ENCODE results near the gene EML5. TPM values are rescaled to one million over a fixed set of nuclear protein-coding genes. Genes with fewer than 3 reads are reported as not detected.

Gene EML5
- total and polyA plus RNA-seq, 7 donors = under 0.01 to 6.1 (median 2.5) TPM

- H3K4me1 ChIP-seq = peaks cover 0 to 32% (median 22%) of the 10 kb centered on the region in 4 donors
- peak within 1 kb of the TSS; percentile 81 to 94 (median 85) for H3K4me3 ChIP-seq
- H3K9me3 ChIP-seq = no peaks in the 10 kb centered on the region
- TF ChIP-seq, protein P1, sequence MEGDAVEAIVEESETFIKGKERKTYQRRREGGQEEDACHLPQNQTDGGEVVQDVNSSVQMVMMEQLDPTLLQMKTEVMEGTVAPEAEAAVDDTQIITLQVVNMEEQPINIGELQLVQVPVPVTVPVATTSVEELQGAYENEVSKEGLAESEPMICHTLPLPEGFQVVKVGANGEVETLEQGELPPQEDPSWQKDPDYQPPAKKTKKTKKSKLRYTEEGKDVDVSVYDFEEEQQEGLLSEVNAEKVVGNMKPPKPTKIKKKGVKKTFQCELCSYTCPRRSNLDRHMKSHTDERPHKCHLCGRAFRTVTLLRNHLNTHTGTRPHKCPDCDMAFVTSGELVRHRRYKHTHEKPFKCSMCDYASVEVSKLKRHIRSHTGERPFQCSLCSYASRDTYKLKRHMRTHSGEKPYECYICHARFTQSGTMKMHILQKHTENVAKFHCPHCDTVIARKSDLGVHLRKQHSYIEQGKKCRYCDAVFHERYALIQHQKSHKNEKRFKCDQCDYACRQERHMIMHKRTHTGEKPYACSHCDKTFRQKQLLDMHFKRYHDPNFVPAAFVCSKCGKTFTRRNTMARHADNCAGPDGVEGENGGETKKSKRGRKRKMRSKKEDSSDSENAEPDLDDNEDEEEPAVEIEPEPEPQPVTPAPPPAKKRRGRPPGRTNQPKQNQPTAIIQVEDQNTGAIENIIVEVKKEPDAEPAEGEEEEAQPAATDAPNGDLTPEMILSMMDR (IDR thresholded peaks at IDR 0.05) = no peak
- peak; percentile 71 to 76 for TF ChIP-seq POLR2A (IDR thresholded peaks at IDR 0.05)
- TF ChIP-seq EP300 (IDR thresholded peaks at IDR 0.05) = no peak
- TF ChIP-seq POLR2AphosphoS5 (IDR thresholded peaks at IDR 0.05) = peak; percentile 80 to 95 (median 88)
- H3K27ac ChIP-seq = peak within 1 kb of the TSS; percentile 86 to 97 (median 95)
- H3K27me3 ChIP-seq = no peaks in the 10 kb centered on the region
- intact Hi-C loops (cut with DNase I) = loop anchor here (2.0 to 10.0 kb wide), 2 partner anchors 70 to 1392 kb away; partner anchors contain the start of genes EFCAB11 and TDP1
- H3K36me3 ChIP-seq = peaks cover 0 to 12% (median 1%) of the 10 kb centered on the region in 4 donors
- DNase-seq = peak; percentile 90
- WGBS, 2 donors = 0 to 1% methylated on average over 99 of the region's 99 CpGs
Measured at GRCh38 chr14:88562831-88563686, 229.7 kb downstream of the EML5 start, which contains the start of gene ZC3H14. Gene ZC3H14, plus strand, starts transcription at chr14:88563037. Its CDS starts 97 bp downstream, at chr14:88563134.

DNA sequence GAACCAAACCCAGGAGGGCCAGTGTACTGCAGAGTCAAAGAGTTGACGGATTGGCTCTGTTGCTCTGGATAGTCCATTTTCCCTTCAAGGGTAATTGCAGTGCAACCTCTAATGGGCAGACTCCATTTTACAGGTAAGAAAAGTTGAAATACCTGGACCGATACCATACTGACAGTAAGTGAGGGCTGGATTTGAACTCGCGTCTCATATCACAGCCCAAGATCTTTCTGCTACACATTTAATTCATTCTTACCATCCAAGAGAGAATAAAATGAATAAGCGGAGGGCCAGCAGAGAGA is 230.3 kb downstream of the EML5 start:
- intact Hi-C loops (cut with DNase I) = loop anchor here (2.0 to 10.0 kb wide), 2 partner anchors 70 to 1392 kb away; partner anchors contain the start of genes EFCAB11 and TDP1
- Histone ChIP-seq H3K4me1 (peaks cover 0 to 32% (median 22%) of the 10 kb centered on the region in 4 donors), H3K36me3 (peaks cover 0 to 6% (median 0%) of the 10 kb centered on the region in 4 donors), H3K27me3 (no peaks in the 10 kb centered on the region), H3K4me3 (peak overlapping the region; percentile 81 to 94 (median 85)), H3K9me3 (no peaks in the 10 kb centered on the region), H3K27ac (peak overlapping the region; percentile 86 to 97 (median 95))
- TF ChIP-seq EP300 (IDR thresholded peaks at IDR 0.05) = no peak
- TF ChIP-seq, protein P1 (IDR thresholded peaks at IDR 0.05) = no peak
- TF ChIP-seq POLR2A (IDR thresholded peaks at IDR 0.05) = no peak
- no peak for TF ChIP-seq POLR2AphosphoS5 (IDR thresholded peaks at IDR 0.05)
- DNase-seq = no peak
- WGBS, 2 donors = 20 to 29% methylated on average over 5 of the region's 5 CpGs

Small RNA genes lying within 50 kb of the gene (small RNA-seq; reads per million reads assigned to genes)
- gene RF00019 (0 reads per million in 3 donors), gene RNU4-92P (0 reads per million in 3 donors)

Other genes starting within 250 kb of the EML5 start
- gene PTPN21, start 237.9 kb downstream of the EML5 start, total RNA-seq = 10 to 100 TPM; 13.7 to 29.1 (median 17.5) TPM
- 10 to 100 TPM in 1 of 3 donors, 1 to 10 TPM in 2; 7.3 to 12.6 (median 9.5) TPM for gene PTPN21, start 237.9 kb downstream of the EML5 start, polyA plus RNA-seq
- gene ZC3H14, start 229.9 kb downstream of the EML5 start, total RNA-seq = 10 to 100 TPM; 80.4 to 89.5 (median 83.7) TPM
- 10 to 100 TPM; 23.4 to 30.6 (median 25.0) TPM for gene ZC3H14, start 229.9 kb downstream of the EML5 start, polyA plus RNA-seq
- gene TTC8, start 31.7 kb upstream of the EML5 start, total RNA-seq = 10 to 100 TPM; 17.3 to 35.5 (median 27.1) TPM
- gene TTC8, start 31.7 kb upstream of the EML5 start, polyA plus RNA-seq = 10 to 100 TPM in 2 of 3 donors, 1 to 10 TPM in 1; 8.0 to 13.2 (median 10.6) TPM

All from sigmoid colon (tissue), 7 donors.